ENCODE results near the gene TJP1. TPM values are rescaled to one million over a fixed set of nuclear protein-coding genes. Genes with fewer than 3 reads are reported as not detected.

Gene TJP1
- total and polyA plus RNA-seq, 2 of the 8 experiments (the other 6 are each of a cell fraction or from before 2014, with no cell fraction given) = 46.3 to 138 TPM

DNA sequence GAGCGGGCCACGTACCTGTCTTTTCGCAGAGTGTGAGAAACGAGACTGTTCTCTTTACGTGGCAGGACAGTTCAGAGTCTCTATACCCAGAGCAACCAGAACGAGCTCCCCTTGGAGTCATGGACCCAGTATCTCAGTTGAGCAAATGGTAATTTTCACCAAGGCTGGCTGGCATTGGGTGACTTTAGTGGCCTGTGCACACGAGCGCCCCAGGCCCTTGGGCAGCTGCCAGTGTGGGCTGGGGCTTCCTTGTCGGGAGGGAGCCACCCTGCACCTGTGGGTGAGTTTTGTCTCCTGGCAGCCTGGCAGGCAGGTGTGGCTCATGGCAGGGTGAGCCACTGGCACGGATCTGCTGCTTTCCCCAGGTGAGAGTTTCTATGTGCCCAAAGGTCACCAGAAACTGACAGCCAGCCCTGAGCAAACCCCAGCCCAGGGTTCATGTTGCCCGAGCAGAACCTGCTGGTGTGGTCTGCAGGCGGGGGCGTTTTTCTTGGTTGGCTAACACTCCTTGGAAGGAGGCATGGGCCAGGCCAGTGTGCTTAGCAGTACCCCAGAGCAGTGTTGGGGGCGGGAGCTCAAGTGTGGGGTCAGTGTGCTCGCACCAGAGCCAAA lies 135.0 kb downstream of the TJP1 start (continued):
- TF ChIP-seq EGR1 (IDR thresholded peaks at IDR 0.05; ENCODE audit: borderline replicate concordance, low read depth, low read length) = no peak
- no peak for TF ChIP-seq GABPA (IDR thresholded peaks at IDR 0.05; ENCODE audit: borderline replicate concordance, insufficient read depth, low read length)
- no peak for TF ChIP-seq SRF (IDR thresholded peaks at IDR 0.05; ENCODE audit: low read depth, low read length)
- no peak for TF ChIP-seq SAP30 (IDR thresholded peaks at IDR 0.05; ENCODE audit: insufficient read depth, insufficient replicate concordance, low read length)
- TF ChIP-seq KDM5A (IDR thresholded peaks at IDR 0.05; ENCODE audit: low read length) = no peak
- TF ChIP-seq, protein P1, sequence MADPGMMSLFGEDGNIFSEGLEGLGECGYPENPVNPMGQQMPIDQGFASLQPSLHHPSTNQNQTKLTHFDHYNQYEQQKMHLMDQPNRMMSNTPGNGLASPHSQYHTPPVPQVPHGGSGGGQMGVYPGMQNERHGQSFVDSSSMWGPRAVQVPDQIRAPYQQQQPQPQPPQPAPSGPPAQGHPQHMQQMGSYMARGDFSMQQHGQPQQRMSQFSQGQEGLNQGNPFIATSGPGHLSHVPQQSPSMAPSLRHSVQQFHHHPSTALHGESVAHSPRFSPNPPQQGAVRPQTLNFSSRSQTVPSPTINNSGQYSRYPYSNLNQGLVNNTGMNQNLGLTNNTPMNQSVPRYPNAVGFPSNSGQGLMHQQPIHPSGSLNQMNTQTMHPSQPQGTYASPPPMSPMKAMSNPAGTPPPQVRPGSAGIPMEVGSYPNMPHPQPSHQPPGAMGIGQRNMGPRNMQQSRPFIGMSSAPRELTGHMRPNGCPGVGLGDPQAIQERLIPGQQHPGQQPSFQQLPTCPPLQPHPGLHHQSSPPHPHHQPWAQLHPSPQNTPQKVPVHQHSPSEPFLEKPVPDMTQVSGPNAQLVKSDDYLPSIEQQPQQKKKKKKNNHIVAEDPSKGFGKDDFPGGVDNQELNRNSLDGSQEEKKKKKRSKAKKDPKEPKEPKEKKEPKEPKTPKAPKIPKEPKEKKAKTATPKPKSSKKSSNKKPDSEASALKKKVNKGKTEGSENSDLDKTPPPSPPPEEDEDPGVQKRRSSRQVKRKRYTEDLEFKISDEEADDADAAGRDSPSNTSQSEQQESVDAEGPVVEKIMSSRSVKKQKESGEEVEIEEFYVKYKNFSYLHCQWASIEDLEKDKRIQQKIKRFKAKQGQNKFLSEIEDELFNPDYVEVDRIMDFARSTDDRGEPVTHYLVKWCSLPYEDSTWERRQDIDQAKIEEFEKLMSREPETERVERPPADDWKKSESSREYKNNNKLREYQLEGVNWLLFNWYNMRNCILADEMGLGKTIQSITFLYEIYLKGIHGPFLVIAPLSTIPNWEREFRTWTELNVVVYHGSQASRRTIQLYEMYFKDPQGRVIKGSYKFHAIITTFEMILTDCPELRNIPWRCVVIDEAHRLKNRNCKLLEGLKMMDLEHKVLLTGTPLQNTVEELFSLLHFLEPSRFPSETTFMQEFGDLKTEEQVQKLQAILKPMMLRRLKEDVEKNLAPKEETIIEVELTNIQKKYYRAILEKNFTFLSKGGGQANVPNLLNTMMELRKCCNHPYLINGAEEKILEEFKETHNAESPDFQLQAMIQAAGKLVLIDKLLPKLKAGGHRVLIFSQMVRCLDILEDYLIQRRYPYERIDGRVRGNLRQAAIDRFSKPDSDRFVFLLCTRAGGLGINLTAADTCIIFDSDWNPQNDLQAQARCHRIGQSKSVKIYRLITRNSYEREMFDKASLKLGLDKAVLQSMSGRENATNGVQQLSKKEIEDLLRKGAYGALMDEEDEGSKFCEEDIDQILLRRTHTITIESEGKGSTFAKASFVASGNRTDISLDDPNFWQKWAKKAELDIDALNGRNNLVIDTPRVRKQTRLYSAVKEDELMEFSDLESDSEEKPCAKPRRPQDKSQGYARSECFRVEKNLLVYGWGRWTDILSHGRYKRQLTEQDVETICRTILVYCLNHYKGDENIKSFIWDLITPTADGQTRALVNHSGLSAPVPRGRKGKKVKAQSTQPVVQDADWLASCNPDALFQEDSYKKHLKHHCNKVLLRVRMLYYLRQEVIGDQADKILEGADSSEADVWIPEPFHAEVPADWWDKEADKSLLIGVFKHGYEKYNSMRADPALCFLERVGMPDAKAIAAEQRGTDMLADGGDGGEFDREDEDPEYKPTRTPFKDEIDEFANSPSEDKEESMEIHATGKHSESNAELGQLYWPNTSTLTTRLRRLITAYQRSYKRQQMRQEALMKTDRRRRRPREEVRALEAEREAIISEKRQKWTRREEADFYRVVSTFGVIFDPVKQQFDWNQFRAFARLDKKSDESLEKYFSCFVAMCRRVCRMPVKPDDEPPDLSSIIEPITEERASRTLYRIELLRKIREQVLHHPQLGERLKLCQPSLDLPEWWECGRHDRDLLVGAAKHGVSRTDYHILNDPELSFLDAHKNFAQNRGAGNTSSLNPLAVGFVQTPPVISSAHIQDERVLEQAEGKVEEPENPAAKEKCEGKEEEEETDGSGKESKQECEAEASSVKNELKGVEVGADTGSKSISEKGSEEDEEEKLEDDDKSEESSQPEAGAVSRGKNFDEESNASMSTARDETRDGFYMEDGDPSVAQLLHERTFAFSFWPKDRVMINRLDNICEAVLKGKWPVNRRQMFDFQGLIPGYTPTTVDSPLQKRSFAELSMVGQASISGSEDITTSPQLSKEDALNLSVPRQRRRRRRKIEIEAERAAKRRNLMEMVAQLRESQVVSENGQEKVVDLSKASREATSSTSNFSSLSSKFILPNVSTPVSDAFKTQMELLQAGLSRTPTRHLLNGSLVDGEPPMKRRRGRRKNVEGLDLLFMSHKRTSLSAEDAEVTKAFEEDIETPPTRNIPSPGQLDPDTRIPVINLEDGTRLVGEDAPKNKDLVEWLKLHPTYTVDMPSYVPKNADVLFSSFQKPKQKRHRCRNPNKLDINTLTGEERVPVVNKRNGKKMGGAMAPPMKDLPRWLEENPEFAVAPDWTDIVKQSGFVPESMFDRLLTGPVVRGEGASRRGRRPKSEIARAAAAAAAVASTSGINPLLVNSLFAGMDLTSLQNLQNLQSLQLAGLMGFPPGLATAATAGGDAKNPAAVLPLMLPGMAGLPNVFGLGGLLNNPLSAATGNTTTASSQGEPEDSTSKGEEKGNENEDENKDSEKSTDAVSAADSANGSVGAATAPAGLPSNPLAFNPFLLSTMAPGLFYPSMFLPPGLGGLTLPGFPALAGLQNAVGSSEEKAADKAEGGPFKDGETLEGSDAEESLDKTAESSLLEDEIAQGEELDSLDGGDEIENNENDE (IDR thresholded peaks at IDR 0.05; ENCODE audit: insufficient replicate concordance, low read length) = no peak
- TF ChIP-seq, protein P2, sequence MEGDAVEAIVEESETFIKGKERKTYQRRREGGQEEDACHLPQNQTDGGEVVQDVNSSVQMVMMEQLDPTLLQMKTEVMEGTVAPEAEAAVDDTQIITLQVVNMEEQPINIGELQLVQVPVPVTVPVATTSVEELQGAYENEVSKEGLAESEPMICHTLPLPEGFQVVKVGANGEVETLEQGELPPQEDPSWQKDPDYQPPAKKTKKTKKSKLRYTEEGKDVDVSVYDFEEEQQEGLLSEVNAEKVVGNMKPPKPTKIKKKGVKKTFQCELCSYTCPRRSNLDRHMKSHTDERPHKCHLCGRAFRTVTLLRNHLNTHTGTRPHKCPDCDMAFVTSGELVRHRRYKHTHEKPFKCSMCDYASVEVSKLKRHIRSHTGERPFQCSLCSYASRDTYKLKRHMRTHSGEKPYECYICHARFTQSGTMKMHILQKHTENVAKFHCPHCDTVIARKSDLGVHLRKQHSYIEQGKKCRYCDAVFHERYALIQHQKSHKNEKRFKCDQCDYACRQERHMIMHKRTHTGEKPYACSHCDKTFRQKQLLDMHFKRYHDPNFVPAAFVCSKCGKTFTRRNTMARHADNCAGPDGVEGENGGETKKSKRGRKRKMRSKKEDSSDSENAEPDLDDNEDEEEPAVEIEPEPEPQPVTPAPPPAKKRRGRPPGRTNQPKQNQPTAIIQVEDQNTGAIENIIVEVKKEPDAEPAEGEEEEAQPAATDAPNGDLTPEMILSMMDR (IDR thresholded peaks at IDR 0.05; ENCODE audit: control extremely low read depth in 1 of 3, insufficient read depth in 1 of 3, low read depth in 1 of 3, low read length in 3 of 3) = no peak
- no peak for TF ChIP-seq GTF2F1 (IDR thresholded peaks at IDR 0.05; ENCODE audit: borderline replicate concordance, low read depth, low read length)
